NCI-H345 treated with DMSO at 0.1 percent for 48 hours (cell line): Measurements from ENCODE around the gene FAAP24.
"Not testable (repeated sequence)": the region's sequence is repeated elsewhere in the genome, so short reads cannot be mapped to it uniquely, and the experiment has no call there.

Experiments
- DNase-seq: peaks from one replicate; lab custom pipeline; 2025; ENCODE audit not compliant: unreplicated experiment; lab: John Stamatoyannopoulos, UW

The FAAP24 gene

DNA sequence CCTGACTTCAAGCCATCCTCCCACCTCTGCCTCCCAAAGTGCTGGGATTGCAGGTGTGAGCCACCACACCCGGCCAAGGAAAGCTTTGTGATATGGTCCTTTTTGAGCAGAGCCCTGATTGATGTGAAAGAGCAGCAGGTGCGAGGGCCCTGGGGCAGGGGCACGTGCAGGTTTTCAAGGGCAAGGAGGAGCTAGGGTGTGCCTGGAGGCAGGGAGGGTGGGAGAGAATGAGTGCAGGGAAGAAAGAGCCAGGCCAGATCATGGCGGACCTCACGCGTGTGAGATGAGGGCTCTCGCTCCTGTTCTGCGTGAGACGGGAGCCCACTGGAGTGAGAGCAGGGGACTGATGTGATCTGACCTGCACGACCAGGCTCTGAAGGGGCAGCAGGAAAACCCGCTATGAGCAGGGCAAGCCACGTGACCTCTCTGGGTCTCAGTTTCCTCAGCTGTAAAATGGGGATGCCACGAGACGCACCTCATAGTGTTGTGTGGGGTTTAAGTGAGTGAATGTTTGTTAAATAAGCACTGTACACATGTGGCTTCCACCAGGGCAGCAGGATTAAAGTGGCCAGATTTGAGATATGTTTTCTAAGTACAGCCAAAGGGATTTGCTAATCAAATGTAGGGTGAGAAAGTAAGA lies 25.8 kb downstream of the FAAP24 start:
- no peak for DNase-seq

DNA sequence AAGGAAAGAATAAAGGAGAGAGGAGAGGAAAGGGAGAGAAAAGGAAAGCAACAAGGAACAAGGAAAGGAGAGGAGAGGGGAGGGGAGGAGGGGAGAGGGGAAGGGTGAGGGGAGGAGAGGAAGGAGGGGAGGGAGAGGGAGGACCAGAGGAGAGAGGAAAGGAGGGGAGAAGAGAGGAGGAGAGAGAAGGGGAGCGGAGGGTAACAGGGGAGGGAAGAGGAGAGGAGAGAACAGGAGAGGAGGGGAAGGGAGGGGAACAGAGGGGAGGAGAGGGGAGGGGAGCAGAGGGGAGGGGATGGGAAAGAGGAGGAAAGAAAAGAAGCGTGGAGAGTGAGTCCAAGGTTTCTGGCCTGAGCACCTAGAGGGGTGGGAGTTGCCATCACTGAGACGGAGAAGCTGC lies 26.7 kb downstream of the FAAP24 start:
- DNase-seq, result no peak

DNA sequence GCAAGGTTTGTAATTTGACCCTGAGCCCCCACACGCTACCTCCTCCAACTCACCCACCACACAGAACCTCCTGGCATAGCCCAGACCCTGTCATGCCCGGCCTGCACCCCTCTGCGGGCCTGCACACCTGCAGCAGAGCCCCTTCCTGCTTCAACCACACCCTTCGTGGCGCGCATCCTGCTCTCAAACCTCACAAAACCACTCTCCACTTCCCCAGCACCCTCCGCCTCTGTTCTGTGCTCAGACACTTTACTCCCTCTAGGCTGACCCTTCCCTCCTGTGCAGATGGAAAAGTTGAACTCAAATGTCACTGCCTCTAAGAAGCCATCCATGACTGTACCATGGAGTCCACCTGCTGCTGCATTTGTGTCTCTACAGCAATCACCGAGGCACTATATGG lies 28.5 kb downstream of the FAAP24 start:
- DNase-seq, result no peak

DNA sequence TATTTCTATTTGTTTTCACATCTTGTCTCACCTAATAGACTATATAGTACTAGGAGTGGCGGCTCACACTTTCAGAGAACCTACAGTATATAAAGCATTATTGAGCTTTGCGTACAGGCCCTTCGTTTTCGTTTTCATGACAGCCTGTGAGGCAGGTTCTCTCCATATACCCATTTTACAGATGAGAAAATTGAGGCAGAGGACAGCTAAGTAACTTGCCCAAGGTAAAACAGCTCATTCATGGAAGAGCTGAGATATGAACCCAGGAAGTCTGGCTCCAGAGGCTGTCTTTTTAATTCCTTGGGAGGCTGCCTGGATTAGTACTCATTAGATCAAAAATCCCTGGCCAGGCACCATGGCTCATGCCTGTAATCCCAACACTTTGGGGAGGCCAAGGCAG lies 28.9 kb downstream of the FAAP24 start:
- no peak for DNase-seq

DNA sequence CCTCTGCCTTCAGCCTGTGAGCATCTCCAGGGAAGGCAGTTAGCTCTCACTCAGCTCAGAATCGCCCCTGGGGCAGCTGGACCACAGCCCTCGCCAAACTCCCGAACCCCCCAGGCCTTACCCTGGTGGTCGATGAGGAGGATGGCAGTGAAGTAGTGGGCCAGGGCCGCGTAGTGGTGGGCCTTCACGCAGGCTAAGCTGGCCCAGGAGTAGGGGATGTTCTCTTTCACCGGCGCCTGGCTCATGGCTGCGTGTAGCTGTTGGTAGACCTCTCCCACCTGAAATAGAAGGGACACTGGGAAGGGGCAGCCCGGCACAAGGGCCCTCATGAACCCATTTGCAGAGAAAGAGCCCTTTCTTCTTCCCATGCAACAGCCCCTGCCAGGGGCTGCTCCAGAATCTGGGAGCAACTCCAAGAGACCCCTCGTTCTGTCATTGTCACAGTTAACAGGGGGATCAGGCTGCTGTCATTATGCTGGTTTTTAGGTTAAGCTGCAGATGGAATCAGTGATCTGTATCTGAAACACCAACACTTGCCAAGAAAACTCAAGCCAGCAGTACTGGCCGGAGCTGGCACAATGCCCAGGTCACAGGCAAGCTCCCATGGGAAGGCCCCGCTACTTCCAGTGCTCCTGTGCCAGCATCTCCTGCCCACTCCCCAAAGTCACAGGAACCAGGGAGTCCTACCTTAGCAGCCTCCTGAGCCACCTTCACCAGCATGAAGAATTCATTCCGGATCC lies 30.3 kb downstream of the FAAP24 start:
- DNase-seq, result not testable (repeated sequence)

DNA sequence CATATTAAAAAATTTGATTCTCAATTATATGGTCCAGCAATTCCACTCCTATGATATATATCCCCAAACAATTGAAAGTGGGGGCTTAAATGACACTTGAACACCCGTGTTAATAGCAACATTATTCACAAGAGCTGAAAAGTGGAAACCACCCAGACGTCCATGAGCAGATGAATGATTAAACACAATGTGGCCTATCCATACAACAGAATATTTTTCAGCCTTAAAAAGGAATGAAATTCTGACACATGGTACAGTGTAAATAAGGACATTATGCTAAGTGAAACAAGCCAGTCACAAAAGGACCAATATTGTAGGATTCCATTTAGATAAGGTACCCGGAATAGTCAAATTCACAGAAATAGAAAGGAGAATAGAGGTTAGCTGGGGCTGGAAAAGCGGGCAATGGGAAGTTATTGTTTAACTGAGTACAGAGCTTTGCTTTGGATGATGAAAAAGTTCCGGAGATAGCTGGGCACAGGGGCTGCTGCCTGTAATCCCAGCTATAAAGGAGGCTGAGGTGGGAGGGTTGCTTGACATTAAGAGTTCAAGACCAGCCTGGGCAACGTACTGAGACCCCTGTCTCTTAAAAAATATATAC lies 31.5 kb downstream of the FAAP24 start:
- not testable (repeated sequence) for DNase-seq

DNA sequence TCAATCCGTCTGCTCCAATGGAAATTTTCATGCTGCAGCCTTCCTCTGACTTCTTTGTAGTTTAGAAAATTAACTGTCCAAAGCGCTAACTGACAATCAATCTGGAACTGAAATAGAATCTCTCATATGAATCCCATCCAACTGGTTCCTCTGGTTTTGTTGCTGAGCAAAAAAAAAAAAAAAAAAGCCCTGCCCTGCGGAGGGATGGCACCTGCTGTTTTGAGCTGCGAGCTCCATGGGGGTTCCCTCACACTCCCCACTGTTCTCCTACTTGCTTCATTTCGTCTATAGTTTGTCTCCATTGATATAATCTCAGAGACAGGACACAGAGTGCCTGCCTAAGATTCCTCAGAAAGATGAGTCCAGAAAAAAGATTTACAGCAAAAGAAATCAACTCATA lies 33.4 kb downstream of the FAAP24 start:
- DNase-seq, result peak; percentile 95

DNA sequence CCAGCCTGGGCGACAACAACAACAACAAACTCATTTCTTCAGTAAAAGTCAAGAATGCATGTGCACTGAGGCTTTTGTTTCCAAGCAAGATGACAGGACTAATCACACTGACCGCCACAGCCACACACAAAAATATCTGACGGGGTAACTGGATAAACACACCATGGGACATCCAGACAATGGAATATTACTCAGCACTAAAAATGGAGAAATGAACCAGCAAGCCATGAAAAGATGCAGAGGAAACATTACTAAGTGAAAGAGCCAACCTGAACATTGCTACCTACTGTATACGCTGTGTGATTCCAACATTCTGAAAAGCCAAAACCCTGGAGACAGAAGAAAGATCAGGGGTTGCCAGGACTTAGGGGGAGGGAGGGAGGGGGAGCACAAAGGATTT lies 36.7 kb downstream of the FAAP24 start:
- DNase-seq, result no peak

DNA sequence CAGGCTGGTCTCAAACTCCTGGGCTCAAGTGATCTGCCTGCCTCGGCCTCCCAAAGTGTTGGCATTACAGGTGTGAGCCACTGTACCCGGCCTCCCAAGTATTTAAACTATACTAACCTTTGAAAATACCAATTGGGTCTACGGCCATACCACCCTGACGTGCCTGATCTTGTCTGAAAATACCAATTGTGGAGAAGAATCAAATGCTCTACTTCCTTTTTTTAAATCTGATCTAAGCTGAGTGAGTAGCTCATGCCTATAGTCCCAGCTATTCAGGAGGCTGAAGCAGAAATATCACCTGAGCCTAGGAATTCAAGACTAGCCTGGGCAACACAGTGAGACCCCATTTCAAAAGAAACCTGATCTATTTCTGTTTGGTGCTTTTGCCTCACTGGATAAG lies 38.8 kb downstream of the FAAP24 start:
- not testable (repeated sequence) for DNase-seq

DNA sequence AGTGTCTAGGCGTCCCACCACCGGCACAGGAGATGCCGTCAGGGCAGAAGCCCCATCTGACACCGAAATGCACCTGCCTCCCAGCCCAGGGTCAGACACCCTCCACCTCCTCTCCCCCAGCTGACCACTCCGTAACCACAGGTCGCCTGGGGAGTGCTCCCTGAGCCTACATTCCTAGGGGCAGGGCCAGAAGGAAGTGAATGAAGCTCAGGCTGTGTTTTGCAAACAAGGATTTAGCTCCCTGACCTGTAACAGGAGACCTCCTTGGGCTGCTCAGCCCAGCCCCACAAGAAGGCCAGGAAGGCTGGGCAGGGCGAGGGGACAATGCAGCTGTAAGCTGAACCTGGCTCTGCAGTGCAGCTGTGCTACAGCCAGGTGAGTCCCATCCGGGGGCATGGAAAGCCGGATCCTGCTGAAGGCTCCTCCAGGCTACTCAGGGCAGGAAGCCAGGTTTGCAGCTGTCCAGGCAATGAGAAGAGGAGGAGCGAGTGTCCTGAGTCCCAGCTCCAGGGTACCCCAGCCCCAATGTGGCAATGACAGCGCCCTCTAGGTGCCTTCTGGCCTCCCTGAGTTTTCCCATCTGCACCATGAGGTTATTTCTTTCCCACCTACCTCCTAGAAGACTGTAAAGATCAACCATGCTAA lies 50.6 kb downstream of the FAAP24 start:
- DNase-seq, result no peak

DNA sequence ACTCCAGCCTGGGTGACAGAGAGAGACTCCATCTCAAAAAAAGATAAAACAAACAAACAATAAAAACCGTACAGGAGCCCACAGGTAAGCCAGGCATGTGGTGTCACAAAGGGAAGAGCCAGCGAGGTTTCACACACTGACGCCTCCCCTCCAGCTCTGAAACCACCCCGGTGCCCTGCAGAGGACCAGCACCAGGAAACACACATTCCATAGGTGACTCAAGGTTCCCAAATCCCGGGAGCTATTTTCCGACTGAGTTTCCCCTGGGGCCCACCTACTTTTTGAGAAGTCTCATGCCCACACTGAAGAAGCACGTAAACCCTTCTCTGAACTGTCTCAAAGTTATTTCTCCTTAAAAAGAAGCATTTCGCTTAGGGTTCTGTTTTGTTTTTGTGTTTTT lies 52.4 kb downstream of the FAAP24 start:
- no peak for DNase-seq

DNA sequence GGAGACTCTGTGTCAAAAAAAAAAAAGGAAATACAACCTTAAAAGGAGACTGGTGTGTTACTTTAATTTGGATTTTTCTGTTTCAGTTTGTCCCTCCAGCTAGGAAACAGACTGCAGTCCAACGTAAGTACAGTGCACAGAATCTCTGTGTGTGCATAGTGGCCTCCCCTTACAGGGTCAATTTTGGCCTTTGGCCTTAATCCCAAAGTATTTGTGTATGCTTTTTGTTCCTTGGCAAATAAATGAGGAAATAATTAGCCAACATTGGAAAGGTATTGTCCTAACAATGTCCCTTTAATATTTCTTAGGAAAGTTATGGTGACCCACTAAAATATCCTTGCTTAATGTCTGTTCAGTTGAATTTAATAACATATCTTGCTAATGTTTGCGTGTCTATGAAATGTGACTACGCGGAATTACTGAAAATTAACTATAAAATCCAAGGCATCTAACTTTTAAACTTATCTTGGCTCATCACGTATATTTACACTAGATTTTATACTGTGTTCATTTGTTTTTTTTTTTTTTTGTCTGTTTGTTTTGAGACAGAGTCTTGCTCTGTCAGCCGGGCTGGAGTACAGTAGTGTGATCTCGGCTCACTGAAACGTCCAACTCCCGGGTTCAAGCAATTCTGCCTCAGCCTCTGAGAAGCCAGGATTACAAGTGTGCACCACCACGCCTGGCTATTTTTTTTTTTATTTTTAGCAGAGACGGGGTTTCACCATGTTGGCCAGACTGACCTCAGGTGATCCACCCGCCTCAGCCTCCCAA lies 53.6 kb downstream of the FAAP24 start:
- not testable (repeated sequence) for DNase-seq

DNA sequence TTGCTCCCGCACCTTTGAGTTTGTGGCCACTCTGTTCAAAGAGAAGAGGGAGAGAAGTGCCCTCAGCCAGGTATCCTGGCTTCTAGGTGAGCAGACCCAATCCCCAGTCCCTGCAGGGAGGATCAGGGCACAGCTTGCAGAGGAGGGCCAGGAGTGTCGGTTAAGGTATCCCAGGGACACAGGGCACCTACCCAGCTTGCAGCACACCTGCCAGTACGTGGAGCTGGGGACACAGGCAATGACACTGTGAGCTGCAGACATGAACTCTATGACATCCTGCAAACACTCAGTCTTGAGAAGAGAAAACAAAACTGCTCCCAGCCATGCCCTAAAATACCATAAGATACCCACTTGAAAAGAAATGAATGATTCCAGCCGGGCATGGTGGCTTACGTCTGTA lies 54.6 kb downstream of the FAAP24 start:
- DNase-seq, result not testable (repeated sequence)
